ENCODE data around the gene SPTBN2.

Gene SPTBN2

GRCh38 chr11:66718320-66718971 lies 10.6 kb downstream of the SPTBN2 start:
- no peak for TF ChIP-seq CTCF (IDR thresholded peaks at IDR 0.05; ENCODE audit: borderline replicate concordance, insufficient read depth, low read depth, low read length)
- no peak overlapping the region for H3K4me3 ChIP-seq (ENCODE audit: low read depth, low read length)

- no peak overlapping the region for H3K4me3 ChIP-seq (ENCODE audit: low read depth, low read length)
- TF ChIP-seq CTCF (IDR thresholded peaks at IDR 0.05; ENCODE audit: borderline replicate concordance, insufficient read depth, low read depth, low read length) = no peak
Measured at GRCh38 chr11:66717925-66718319, 11.1 kb downstream of the SPTBN2 start.

GRCh38 chr11:66716996-66717395 lies 12.0 kb downstream of the SPTBN2 start:
- no peak overlapping the region for H3K4me3 ChIP-seq (ENCODE audit: low read depth, low read length)
- no peak for TF ChIP-seq CTCF (IDR thresholded peaks at IDR 0.05; ENCODE audit: borderline replicate concordance, insufficient read depth, low read depth, low read length)

- H3K4me3 ChIP-seq (ENCODE audit: low read depth, low read length) = no peak overlapping the region
- TF ChIP-seq CTCF (IDR thresholded peaks at IDR 0.05; ENCODE audit: borderline replicate concordance, insufficient read depth, low read depth, low read length) = no peak
Measured at GRCh38 chr11:66715346-66716085, 13.5 kb downstream of the SPTBN2 start.

GRCh38 chr11:66713746-66714480 lies 15.1 kb downstream of the SPTBN2 start:
- no peak for TF ChIP-seq CTCF (IDR thresholded peaks at IDR 0.05; ENCODE audit: borderline replicate concordance, insufficient read depth, low read depth, low read length)
- H3K4me3 ChIP-seq (ENCODE audit: low read depth, low read length) = no peak overlapping the region

GRCh38 chr11:66710384-66710930 lies 18.6 kb downstream of the SPTBN2 start:
- no peak overlapping the region for H3K4me3 ChIP-seq (ENCODE audit: low read depth, low read length)
- TF ChIP-seq CTCF (IDR thresholded peaks at IDR 0.05; ENCODE audit: borderline replicate concordance, insufficient read depth, low read depth, low read length) = no peak

All from GM12875 (cell line).